Activated CD4-positive, alpha-beta T cell treated with anti-CD3 and anti-CD28 coated beads, Interleukin-2, amount 10 ng/mL, durations not matched to agents 24 days and 14 days (primary cell): ENCODE data around the gene SEC24D. TPM values are rescaled to one million over a fixed set of nuclear protein-coding genes. Genes with fewer than 3 reads are reported as not detected.
A peak's percentile ranks its signal among the peaks of the same experiment; 100 is the strongest.

Experiments
- DNase-seq: peaks from one replicate; pipeline ENCODE4 v3.0.0; 2022
- H3K27ac Mint-ChIP-seq: one replicate; pipeline ENCODE4 v1.8.0; 2022; ENCODE audit warnings: mild to moderate bottlenecking, mixed read lengths
- H3K27me3 Mint-ChIP-seq: one replicate; pipeline ENCODE4 v1.8.0; 2022; ENCODE audit warnings: mixed read lengths
- H3K36me3 Mint-ChIP-seq: one replicate; pipeline ENCODE4 v1.8.0; 2022; ENCODE audit warnings: low read depth, mild to moderate bottlenecking, mixed read lengths
- H3K4me1 Mint-ChIP-seq: one replicate; pipeline ENCODE4 v1.8.0; 2021; ENCODE audit warnings: mixed read lengths
- H3K4me3 Mint-ChIP-seq: one replicate; pipeline ENCODE4 v1.8.0; 2022; ENCODE audit warnings: mild to moderate bottlenecking, moderate library complexity, mixed read lengths
- H3K9me3 Mint-ChIP-seq: one replicate; pipeline ENCODE4 v1.8.0; 2021; ENCODE audit warnings: mixed read lengths
- intact Hi-C: fragments of 100-400 bp; cut with micrococcal nuclease; formaldehyde crosslinking; loops from one replicate; pipeline ENCODE4 v1.15.1; 2023
- total RNA-seq: library from RNA; stranded (reverse); gene quantifications from 2 replicates; pipeline ENCODE4 v1.2.3, GENCODE V29; 2022

Gene SEC24D
- total RNA-seq, 1 donor from 2014 or later: 43.9 TPM

DNA sequence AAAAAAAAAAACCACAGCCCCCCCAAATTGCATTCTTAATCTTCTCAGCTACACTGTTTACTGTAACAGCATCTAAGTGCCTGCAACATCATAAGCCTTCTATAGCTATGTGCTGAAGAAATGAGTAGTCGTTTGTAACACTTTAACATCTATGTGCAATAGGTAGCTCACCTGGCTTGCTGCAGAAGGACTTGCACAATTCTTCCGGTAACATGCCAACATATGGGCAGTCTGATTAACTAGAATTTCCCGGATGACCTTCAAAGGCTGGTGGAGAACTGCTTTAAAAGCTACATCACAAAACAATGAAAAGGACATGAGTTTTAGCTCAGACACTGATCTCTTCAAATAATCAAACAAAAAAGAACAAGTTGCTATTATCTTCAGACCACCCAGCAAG lies 97.8 kb downstream of the SEC24D start:
- Mint-ChIP-seq H3K4me1 (peaks cover 2% of the 10 kb centered on the region), H3K36me3 (peaks cover 36% of the 10 kb centered on the region), H3K27me3 (no peaks in the 10 kb centered on the region), H3K4me3 (no peak overlapping the region), H3K27ac (no peak overlapping the region), H3K9me3 (no peaks in the 10 kb centered on the region)
- no peak for DNase-seq
- intact Hi-C loops: no loop called here

GRCh38 chr4:118736900-118737299 lies 99.0 kb downstream of the SEC24D start:
- Mint-ChIP-seq H3K4me3 (no peak overlapping the region), H3K27me3 (no peaks in the 10 kb centered on the region), H3K9me3 (no peaks in the 10 kb centered on the region), H3K27ac (no peak overlapping the region), H3K4me1 (peaks cover 2% of the 10 kb centered on the region), H3K36me3 (peaks cover 40% of the 10 kb centered on the region)
- DNase-seq: no peak
- intact Hi-C loops: no loop called here

DNA sequence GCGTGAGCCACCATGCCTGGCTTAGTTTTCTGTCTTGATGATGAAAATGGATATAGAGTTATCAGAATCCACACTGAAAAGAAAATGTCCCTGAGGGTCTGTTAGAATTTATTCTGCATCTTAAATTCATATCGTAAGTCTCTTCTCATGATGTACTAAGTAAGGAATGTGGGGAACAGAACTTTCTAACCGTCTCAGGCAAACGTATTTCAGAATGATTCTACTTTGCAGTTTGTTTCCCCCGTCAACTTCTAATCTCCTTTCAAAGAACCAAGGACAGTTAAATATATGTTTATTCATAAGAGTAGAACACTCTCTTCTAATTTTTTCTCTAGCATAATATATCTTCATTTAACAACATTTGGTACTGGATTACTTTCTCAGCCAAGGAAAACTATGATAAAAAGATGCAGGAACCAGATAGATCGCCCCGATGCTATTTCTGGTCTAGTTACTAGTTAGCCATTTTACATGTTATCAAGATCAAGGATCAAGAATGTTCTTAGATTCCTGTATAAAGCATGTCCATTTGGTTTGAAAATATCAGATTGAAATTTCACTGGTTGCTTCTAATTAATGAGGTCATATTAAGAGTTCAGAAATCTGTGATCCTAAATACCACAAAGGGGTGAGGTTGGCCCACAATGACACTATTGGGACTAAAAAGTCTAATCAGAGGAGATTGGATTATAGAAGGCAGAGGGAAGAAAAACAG lies 101.3 kb downstream of the SEC24D start:
- H3K27me3 Mint-ChIP-seq: no peaks in the 10 kb centered on the region
- H3K27ac Mint-ChIP-seq: no peak overlapping the region
- intact Hi-C loops: no loop called here
- H3K4me3 Mint-ChIP-seq: no peak overlapping the region
- peaks cover 4% of the 10 kb centered on the region for H3K4me1 Mint-ChIP-seq
- H3K36me3 Mint-ChIP-seq: peaks cover 38% of the 10 kb centered on the region
- H3K9me3 Mint-ChIP-seq: no peaks in the 10 kb centered on the region
- no peak for DNase-seq

DNA sequence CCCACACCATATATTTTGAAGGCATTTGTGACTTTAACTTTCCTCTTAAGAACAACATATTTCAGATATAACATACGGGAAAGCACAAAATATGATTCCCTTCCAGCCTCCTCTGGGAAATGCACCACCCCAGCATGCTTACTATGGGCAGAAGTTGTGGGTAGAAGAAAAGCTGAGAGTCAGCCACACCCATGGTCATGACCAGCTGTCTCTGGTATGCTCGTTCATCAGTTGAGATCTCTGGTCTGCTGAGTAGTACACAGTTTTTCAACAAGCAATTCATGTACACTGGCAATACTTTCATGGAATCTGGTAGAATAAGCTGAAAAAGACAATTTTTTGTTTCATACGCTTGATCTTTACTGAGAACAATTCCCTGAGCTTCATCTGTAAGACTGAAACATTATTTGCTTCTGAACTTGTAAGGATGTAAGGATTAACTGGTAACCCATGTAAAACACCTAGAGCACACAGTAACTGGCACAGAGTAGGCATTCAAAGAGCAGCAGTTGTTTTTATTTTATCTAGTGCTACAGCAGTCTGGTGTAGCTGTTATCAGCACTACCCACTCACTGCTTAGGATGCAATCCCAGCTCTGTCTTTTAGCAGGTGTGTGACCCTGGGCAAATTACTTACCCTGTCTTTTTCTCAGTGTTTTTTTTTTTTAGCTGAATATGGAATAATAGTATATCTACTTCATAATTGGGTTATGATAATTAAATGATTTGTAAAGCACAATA lies 103.2 kb downstream of the SEC24D start:
- Mint-ChIP-seq H3K27ac (no peak overlapping the region), H3K4me3 (no peak overlapping the region), H3K4me1 (peaks cover 7% of the 10 kb centered on the region), H3K36me3 (peaks cover 37% of the 10 kb centered on the region), H3K27me3 (no peaks in the 10 kb centered on the region), H3K9me3 (no peaks in the 10 kb centered on the region)
- no peak for DNase-seq
- intact Hi-C loops: no loop called here

DNA sequence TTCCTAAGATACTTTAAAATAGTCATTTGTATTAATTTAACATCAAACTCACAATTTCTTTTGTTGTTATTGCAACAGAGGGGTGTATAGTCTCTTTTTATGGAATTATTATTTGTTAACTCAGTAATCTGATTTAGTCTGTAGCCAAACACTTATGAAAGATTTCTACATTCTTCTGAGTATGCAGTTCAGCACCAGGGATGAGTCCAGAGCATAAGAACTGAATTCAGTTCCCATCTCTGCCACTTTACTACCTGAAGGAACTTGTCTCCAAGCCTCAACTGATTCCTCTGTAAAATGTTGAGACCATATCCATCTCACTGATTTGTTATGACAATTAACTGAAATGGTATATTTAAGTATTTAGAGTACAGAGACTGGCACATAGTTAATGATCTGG lies 105.2 kb downstream of the SEC24D start:
- H3K27me3 Mint-ChIP-seq: no peaks in the 10 kb centered on the region
- H3K9me3 Mint-ChIP-seq: no peaks in the 10 kb centered on the region

DNA sequence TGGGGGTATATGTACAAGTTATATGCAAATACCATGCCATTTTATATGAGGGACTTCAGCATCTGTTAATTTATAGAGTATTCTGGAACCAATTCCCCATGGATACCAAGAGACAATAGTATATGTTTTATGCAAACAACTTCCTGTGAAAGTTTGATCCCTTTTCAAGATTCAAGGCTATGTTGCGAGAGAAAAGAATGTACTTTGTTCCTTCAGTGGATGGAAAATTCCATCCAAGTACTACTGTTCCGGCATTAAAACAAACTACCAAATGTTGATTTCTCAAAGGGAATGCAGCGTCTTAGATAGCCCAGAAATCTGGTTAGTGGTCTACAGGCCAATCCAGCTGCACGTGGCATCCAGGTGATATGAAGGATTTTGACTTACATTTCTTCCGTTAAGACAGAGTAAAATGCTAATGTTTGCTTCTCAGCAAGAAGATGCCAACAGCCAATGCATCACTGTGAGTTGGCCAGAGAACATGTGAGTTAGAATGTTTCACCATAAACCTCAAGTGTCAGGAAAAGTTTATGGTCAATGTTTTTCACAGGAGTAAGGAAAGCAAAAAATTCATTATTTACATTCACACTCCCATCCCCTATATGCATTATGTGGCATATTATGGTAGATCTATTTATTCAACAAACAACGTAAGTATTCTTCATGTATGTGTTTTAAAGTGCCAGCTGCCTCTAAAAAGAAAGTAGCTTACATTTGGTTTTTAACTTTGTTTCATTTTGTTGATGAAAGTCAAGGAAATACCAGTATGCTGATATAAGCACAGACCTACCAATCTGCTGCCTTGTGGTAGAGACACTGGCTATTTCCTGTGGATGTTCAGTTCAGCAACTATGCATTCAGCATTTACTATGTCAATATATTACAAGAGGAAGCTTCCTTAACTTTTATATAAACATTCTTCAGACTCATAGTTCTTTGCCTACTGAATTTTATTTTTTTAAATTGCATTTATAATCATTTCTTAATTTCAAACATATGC lies 106.3 kb downstream of the SEC24D start:
- peak; percentile 69 for DNase-seq
- Mint-ChIP-seq H3K27me3 (no peaks in the 10 kb centered on the region), H3K4me3 (peak overlapping the region; percentile 7), H3K27ac (no peak overlapping the region), H3K36me3 (peaks cover 41% of the 10 kb centered on the region), H3K9me3 (no peaks in the 10 kb centered on the region), H3K4me1 (peaks cover 7% of the 10 kb centered on the region)
- intact Hi-C loops: no loop called here

More for the DNA sequence above, 105.2 kb downstream of the SEC24D start:
- Mint-ChIP-seq H3K36me3 (peaks cover 40% of the 10 kb centered on the region), H3K4me1 (peaks cover 7% of the 10 kb centered on the region), H3K4me3 (no peak overlapping the region), H3K27ac (no peak overlapping the region)
- DNase-seq: no peak
- intact Hi-C loops: no loop called here

DNA sequence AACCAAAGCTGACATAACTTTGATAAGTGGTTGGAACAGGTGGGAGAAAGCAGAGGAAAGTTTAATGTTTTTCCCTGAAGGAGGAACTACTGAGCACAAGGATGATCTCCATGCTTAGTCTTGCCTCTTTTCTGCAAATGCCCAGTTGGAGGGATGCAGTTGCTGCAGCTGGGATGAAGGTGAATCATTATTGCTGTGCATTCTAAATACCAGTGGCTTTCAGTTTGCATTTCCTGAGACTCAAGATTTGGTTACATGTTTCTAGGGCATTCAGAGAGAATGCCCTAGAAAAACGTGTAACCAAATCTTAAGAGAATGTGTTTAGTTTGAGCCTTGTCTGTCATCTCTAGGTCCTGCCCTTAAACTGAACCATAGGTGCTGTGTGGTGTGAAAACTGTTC lies 108.6 kb downstream of the SEC24D start:
- H3K4me3 Mint-ChIP-seq: no peak overlapping the region
- no peaks in the 10 kb centered on the region for H3K27me3 Mint-ChIP-seq
- peaks cover 40% of the 10 kb centered on the region for H3K36me3 Mint-ChIP-seq
- peaks cover 7% of the 10 kb centered on the region for H3K4me1 Mint-ChIP-seq
- no peaks in the 10 kb centered on the region for H3K9me3 Mint-ChIP-seq
- no peak overlapping the region for H3K27ac Mint-ChIP-seq
- DNase-seq: no peak
- intact Hi-C loops: no loop called here

- Mint-ChIP-seq H3K27ac (no peak overlapping the region), H3K36me3 (peaks cover 33% of the 10 kb centered on the region), H3K9me3 (no peaks in the 10 kb centered on the region), H3K27me3 (no peaks in the 10 kb centered on the region), H3K4me3 (no peak overlapping the region), H3K4me1 (no peaks in the 10 kb centered on the region)
- DNase-seq: no peak
- intact Hi-C loops: no loop called here
Observed at GRCh38 chr4:118723369-118723768, 112.6 kb downstream of the SEC24D start.

GRCh38 chr4:118721752-118722151 lies 114.2 kb downstream of the SEC24D start:
- no peak overlapping the region for H3K27ac Mint-ChIP-seq
- H3K4me3 Mint-ChIP-seq: no peak overlapping the region
- DNase-seq: no peak
- intact Hi-C loops: no loop called here
- H3K9me3 Mint-ChIP-seq: no peaks in the 10 kb centered on the region
- peaks cover 29% of the 10 kb centered on the region for H3K36me3 Mint-ChIP-seq
- no peaks in the 10 kb centered on the region for H3K27me3 Mint-ChIP-seq
- no peaks in the 10 kb centered on the region for H3K4me1 Mint-ChIP-seq

DNA sequence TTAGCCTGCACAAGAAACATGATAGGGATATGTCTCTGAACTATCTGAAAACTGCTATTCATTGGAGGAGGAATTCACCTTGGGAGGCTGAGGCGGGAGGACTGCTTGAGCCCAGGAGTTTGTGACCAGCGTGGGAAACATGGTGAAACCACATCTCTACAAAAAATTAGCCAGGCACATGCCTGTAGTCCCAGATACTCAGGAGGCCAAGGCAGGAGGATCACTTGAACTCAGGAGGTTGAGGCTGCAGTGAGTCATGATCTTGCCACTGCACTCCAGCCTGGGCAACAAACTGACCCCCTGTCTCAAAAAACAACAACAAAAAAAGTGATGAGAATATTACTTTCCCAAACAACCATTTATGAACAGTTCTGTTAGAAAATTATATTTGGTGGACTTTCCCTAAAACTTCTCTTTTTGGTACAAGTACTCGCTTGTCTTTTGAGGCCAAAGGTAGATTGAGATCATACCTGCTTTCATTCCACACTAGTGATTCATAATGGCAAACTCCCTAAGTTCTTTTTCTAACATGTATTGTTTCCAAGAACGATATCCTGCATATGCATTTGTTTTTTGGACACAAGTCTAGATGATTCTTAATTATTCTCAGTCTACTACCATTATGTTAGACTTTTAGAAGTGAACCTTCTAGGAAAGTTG lies 117.3 kb downstream of the SEC24D start:
- no peaks in the 10 kb centered on the region for H3K27me3 Mint-ChIP-seq
- H3K4me3 Mint-ChIP-seq: no peak overlapping the region
- H3K27ac Mint-ChIP-seq: no peak overlapping the region
- H3K9me3 Mint-ChIP-seq: no peaks in the 10 kb centered on the region
- DNase-seq: no peak
- intact Hi-C loops: no loop called here
- peaks cover 16% of the 10 kb centered on the region for H3K36me3 Mint-ChIP-seq
- H3K4me1 Mint-ChIP-seq: no peaks in the 10 kb centered on the region

GRCh38 chr4:118716304-118716703 lies 119.6 kb downstream of the SEC24D start:
- intact Hi-C loops: no loop called here
- DNase-seq: no peak
- H3K4me1 Mint-ChIP-seq: peaks cover 9% of the 10 kb centered on the region
- peaks cover 18% of the 10 kb centered on the region for H3K36me3 Mint-ChIP-seq
- no peak overlapping the region for H3K4me3 Mint-ChIP-seq
- H3K27ac Mint-ChIP-seq: no peak overlapping the region
- H3K27me3 Mint-ChIP-seq: no peaks in the 10 kb centered on the region
- no peaks in the 10 kb centered on the region for H3K9me3 Mint-ChIP-seq

GRCh38 chr4:118714682-118715081 lies 121.2 kb downstream of the SEC24D start:
- intact Hi-C loops: no loop called here
- Mint-ChIP-seq H3K27ac (no peak overlapping the region), H3K36me3 (peaks cover 24% of the 10 kb centered on the region), H3K4me1 (peaks cover 9% of the 10 kb centered on the region), H3K4me3 (no peak overlapping the region), H3K9me3 (no peaks in the 10 kb centered on the region), H3K27me3 (no peaks in the 10 kb centered on the region)
- no peak for DNase-seq

DNA sequence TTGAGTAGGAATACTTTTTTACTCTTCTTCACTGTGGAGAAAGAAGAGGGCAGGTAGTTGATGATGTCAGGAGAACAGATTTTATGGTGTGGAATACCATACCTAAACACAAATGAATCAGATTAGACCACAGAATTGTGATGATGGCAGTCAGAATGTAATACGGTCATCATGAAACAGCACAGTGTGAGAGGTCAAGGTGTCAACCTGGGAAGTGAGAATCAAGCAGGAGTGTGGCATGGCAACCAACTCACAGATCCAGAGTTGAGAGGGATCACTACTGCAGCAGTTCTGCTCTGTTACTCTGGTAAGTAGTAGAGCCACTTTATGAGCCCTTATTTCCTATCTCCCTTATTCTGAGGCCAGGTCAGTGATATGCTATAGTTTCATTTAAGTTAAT lies 123.1 kb downstream of the SEC24D start:
- H3K4me1 Mint-ChIP-seq: peaks cover 11% of the 10 kb centered on the region
- H3K36me3 Mint-ChIP-seq: peaks cover 29% of the 10 kb centered on the region
- H3K27ac Mint-ChIP-seq: no peak overlapping the region
- intact Hi-C loops: no loop called here
- no peaks in the 10 kb centered on the region for H3K27me3 Mint-ChIP-seq
- no peaks in the 10 kb centered on the region for H3K9me3 Mint-ChIP-seq
- H3K4me3 Mint-ChIP-seq: no peak overlapping the region
- DNase-seq: no peak
